Ascending aorta (tissue), 2 donors: ENCODE data around the gene ASTL. TPM values are rescaled to one million over a fixed set of nuclear protein-coding genes. Genes with fewer than 3 reads are reported as not detected.

Source experiments
- DNase-seq, 2 donors: peaks; one replicate each; pipeline ENCODE4 v3.0.0-alpha.2; 2019; ENCODE audit warnings: low spot score in 2 of 2
- H3K27ac ChIP-seq, 2 donors: fragments of 200-600 bp; sonication (generic); one replicate each; pipeline ENCODE4 v1.5.1; 2016 to 2017; ENCODE audit warnings: mild to moderate bottlenecking in 1 of 2
- H3K27me3 ChIP-seq: fragments of 200-600 bp; sonication (generic); one replicate; pipeline ENCODE4 v1.5.1; 2017
- H3K36me3 ChIP-seq, 2 donors: fragments of 200-600 bp; sonication (generic); one replicate each; pipeline ENCODE4 v1.5.1; 2016
- H3K4me1 ChIP-seq, 2 donors: fragments of 200-600 bp; sonication (generic); one replicate each; pipeline ENCODE4 v1.5.1; 2016 to 2017; ENCODE audit warnings: mild to moderate bottlenecking in 1 of 2
- H3K4me3 ChIP-seq, 2 donors: fragments of 200-600 bp; sonication (generic); one replicate each; pipeline ENCODE4 v1.5.1; 2016 to 2017; ENCODE audit warnings: mild to moderate bottlenecking in 1 of 2
- H3K9me3 ChIP-seq, 2 donors: fragments of 200-600 bp; sonication (generic); one replicate each; pipeline ENCODE4 v1.5.1; 2016
- CTCF ChIP-seq, 3 experiments: fragments of 200-600 bp in 2 of 3; fragments of 450-650 bp in 1 of 3; sonication (generic) in 2 of 3; IDR thresholded peaks; one replicate each; pipeline ENCODE4 v1.5.1; 2016 to 2019; ENCODE audit warnings: antibody characterized with exemption in 3 of 3, mild to moderate bottlenecking in 1 of 3, moderate library complexity in 1 of 3
- intact Hi-C: fragments of 100-400 bp; cut with DNase I; formaldehyde crosslinking; loops from one replicate; pipeline ENCODE4 v1.15.1; 2023
- total RNA-seq: library from RNA; depleted of rRNA; stranded (reverse); fragments of >200 nt; gene quantifications from one replicate; pipeline ENCODE4 v1.1.0, GENCODE V29; 2016

The ASTL gene
- total RNA-seq, 1 donor from 2014 or later: not detected

GRCh38 chr2:96146153-96146880, 8.0 kb upstream of the ASTL start:
- Histone ChIP-seq H3K9me3 (no peaks in the 10 kb centered on the region), H3K4me3 (peak overlapping the region in 1 of 2 donors; percentile 78), H3K4me1 (peaks cover 16 to 30% of the 10 kb centered on the region in 2 donors), H3K36me3 (no peaks in the 10 kb centered on the region), H3K27ac (peak overlapping the region; percentile 78 to 83), H3K27me3 (no peaks in the 10 kb centered on the region)
- no peak for TF ChIP-seq CTCF (IDR thresholded peaks at IDR 0.05)
- DNase-seq: peak; percentile 45 to 79
- intact Hi-C loops: loop anchor here (5.0 kb wide), 1 partner anchor 106 kb away; no protein-coding TSS in a partner anchor

- Histone ChIP-seq H3K27ac (peak overlapping the region; percentile 78 to 83), H3K4me3 (peak overlapping the region; percentile 76 to 78), H3K9me3 (no peaks in the 10 kb centered on the region), H3K36me3 (no peaks in the 10 kb centered on the region), H3K27me3 (no peaks in the 10 kb centered on the region), H3K4me1 (peaks cover 16 to 30% of the 10 kb centered on the region in 2 donors)
- TF ChIP-seq CTCF (IDR thresholded peaks at IDR 0.05): no peak
- no peak for DNase-seq
- intact Hi-C loops: loop anchor here (1.0 to 5.0 kb wide), 4 partner anchors 63 to 363 kb away; partner anchors contain the start of genes CIAO1 and STARD7
Observed at GRCh38 chr2:96145848-96146152, 7.5 kb upstream of the ASTL start.

- H3K4me1 ChIP-seq: peaks cover 16 to 30% of the 10 kb centered on the region in 2 donors
- H3K27me3 ChIP-seq: no peaks in the 10 kb centered on the region
- no peaks in the 10 kb centered on the region for H3K9me3 ChIP-seq
- peak in 2 of 3 experiments; percentile 10 to 18 for TF ChIP-seq CTCF (IDR thresholded peaks at IDR 0.05)
- intact Hi-C loops: loop anchor here (1.0 to 5.0 kb wide), 4 partner anchors 63 to 364 kb away; partner anchors contain the start of genes CIAO1 and STARD7
- DNase-seq: peak; percentile 82 to 89
- H3K36me3 ChIP-seq: no peaks in the 10 kb centered on the region
- peak within 1 kb of the TSS; percentile 78 to 83 for H3K27ac ChIP-seq
- peak within 1 kb of the TSS; percentile 76 to 78 for H3K4me3 ChIP-seq
Observed at GRCh38 chr2:96145036-96145847, 6.9 kb upstream of the ASTL start, which contains the start of gene DUSP2. TSS of gene DUSP2 (minus strand) at chr2:96145440. CDS start at chr2:96145354, 86 bp downstream.

GRCh38 chr2:96144481-96145035, 6.3 kb upstream of the ASTL start:
- intact Hi-C loops: loop anchor here (1.0 to 5.0 kb wide), 4 partner anchors 64 to 364 kb away; partner anchors contain the start of genes CIAO1 and STARD7
- Histone ChIP-seq H3K4me3 (peak overlapping the region; percentile 76 to 78), H3K27me3 (no peaks in the 10 kb centered on the region), H3K4me1 (peaks cover 16 to 30% of the 10 kb centered on the region in 2 donors), H3K9me3 (no peaks in the 10 kb centered on the region), H3K36me3 (no peaks in the 10 kb centered on the region), H3K27ac (no peak overlapping the region)
- no peak for TF ChIP-seq CTCF (IDR thresholded peaks at IDR 0.05)
- DNase-seq: no peak

- no peak for DNase-seq
- H3K27ac ChIP-seq: no peak overlapping the region
- H3K27me3 ChIP-seq: no peaks in the 10 kb centered on the region
- H3K4me1 ChIP-seq: peaks cover 16 to 30% of the 10 kb centered on the region in 2 donors
- no peaks in the 10 kb centered on the region for H3K36me3 ChIP-seq
- H3K9me3 ChIP-seq: no peaks in the 10 kb centered on the region
- intact Hi-C loops: loop anchor here (2.0 kb wide), 2 partner anchors 123 to 365 kb away; partner anchors contain the start of gene CIAO1
- H3K4me3 ChIP-seq: peak overlapping the region; percentile 76 to 78
- TF ChIP-seq CTCF (IDR thresholded peaks at IDR 0.05): no peak
Observed at GRCh38 chr2:96143848-96144480, 5.7 kb upstream of the ASTL start.
